ENCODE results near the gene ZNF816.
"Not testable (repeated sequence)": the region's sequence is repeated elsewhere in the genome, so short reads cannot be mapped to it uniquely, and the experiment has no call there.

Gene ZNF816

GRCh38 chr19:52962394-52963246 lies at the start of gene ZNF816:
ZNF816 (minus strand) TSS chr19:52962881; CDS start chr19:52956089, 6,792 bp downstream.
- peak; percentile 95 for DNase-seq

GRCh38 chr19:53012006-53012405 lies 49.3 kb upstream of the ZNF816 start:
- DNase-seq: no peak

- DNase-seq: no peak
These were observed 47.8 kb upstream of the ZNF816 start for GRCh38 chr19:53010494-53010893.

- no peak for DNase-seq
These were observed 45.5 kb upstream of the ZNF816 start for GRCh38 chr19:53008061-53008778.

GRCh38 chr19:53007606-53008005 lies 44.9 kb upstream of the ZNF816 start:
- no peak for DNase-seq

- DNase-seq: no peak
These were observed 44.5 kb upstream of the ZNF816 start for GRCh38 chr19:53007200-53007599.

- DNase-seq: no peak
These were observed 41.6 kb upstream of the ZNF816 start for GRCh38 chr19:53004242-53004641.

- no peak for DNase-seq
These were observed 39.8 kb upstream of the ZNF816 start for GRCh38 chr19:53002479-53002878.

- no peak for DNase-seq
These were observed 35.3 kb upstream of the ZNF816 start for GRCh38 chr19:52997975-52998374.

- DNase-seq: no peak
These were observed 33.0 kb upstream of the ZNF816 start for GRCh38 chr19:52995711-52996110.

- peak; percentile 43 for DNase-seq
These were observed 30.9 kb upstream of the ZNF816 start for GRCh38 chr19:52993342-52994178.

GRCh38 chr19:52992109-52993004 lies 29.7 kb upstream of the ZNF816 start:
- no peak for DNase-seq

GRCh38 chr19:52991484-52991883 lies 28.8 kb upstream of the ZNF816 start:
- DNase-seq: no peak

GRCh38 chr19:52990759-52991418 lies 28.2 kb upstream of the ZNF816 start:
- DNase-seq: no peak

- DNase-seq: no peak
These were observed 25.8 kb upstream of the ZNF816 start for GRCh38 chr19:52988506-52988905.

- DNase-seq: no peak
These were observed 24.5 kb upstream of the ZNF816 start for GRCh38 chr19:52987221-52987620.

- not testable (repeated sequence) for DNase-seq
These were observed 20.5 kb upstream of the ZNF816 start for GRCh38 chr19:52983167-52983566.

- DNase-seq: no peak
These were observed 18.6 kb upstream of the ZNF816 start for GRCh38 chr19:52981329-52981728.

GRCh38 chr19:52967772-52968171 lies 5.1 kb upstream of the ZNF816 start:
- DNase-seq: no peak

- DNase-seq: peak; percentile 33
These were observed 552 bp upstream of the ZNF816 start for GRCh38 chr19:52963247-52963618.

- no peak for DNase-seq
These were observed 700 bp downstream of the ZNF816 start for GRCh38 chr19:52961981-52962380.

All from NCI-H748 treated with DMSO at 0.1 percent for 48 hours (cell line).